Glutamatergic neuron (in vitro differentiated cells): ENCODE results near the gene BRWD1. TPM values are rescaled to one million over a fixed set of nuclear protein-coding genes. Genes with fewer than 3 reads are reported as not detected.

Experiments used
- DNase-seq: peaks from one replicate; pipeline ENCODE4 v3.0.0; 2022
- H3K27ac Mint-ChIP-seq: one replicate; pipeline ENCODE4 v1.8.0; 2020; ENCODE audit warnings: mild to moderate bottlenecking, mixed read lengths, inconsistent platforms; ENCODE audit not compliant: unreplicated experiment
- H3K27me3 Mint-ChIP-seq: one replicate; pipeline ENCODE4 v1.8.0; 2020; ENCODE audit warnings: mild to moderate bottlenecking, moderate library complexity, mixed read lengths, inconsistent platforms; ENCODE audit not compliant: unreplicated experiment
- H3K36me3 Mint-ChIP-seq: one replicate; pipeline ENCODE4 v1.8.0; 2020; ENCODE audit warnings: mild to moderate bottlenecking, mixed read lengths, inconsistent platforms; ENCODE audit not compliant: unreplicated experiment
- H3K4me1 Mint-ChIP-seq: one replicate; pipeline ENCODE4 v1.8.0; 2020; ENCODE audit warnings: mild to moderate bottlenecking, low read depth, mixed read lengths, inconsistent platforms; ENCODE audit not compliant: unreplicated experiment
- H3K4me3 Mint-ChIP-seq: one replicate; pipeline ENCODE4 v1.8.0; 2020; ENCODE audit warnings: mild to moderate bottlenecking, mixed read lengths, inconsistent platforms; ENCODE audit not compliant: unreplicated experiment
- H3K9me3 Mint-ChIP-seq: one replicate; pipeline ENCODE4 v1.8.0; 2020; ENCODE audit warnings: mild to moderate bottlenecking, moderate library complexity, mixed read lengths, inconsistent platforms; ENCODE audit not compliant: unreplicated experiment
- total RNA-seq: library from RNA; stranded (reverse); fragmentation: NEBNext Ultra II Directional; extraction: Animal tissue kit (Norgen Biotek cat#: 25700); gene quantifications from one replicate; pipeline ENCODE4 v1.2.1, GENCODE V29; 2021; ENCODE audit not compliant: unreplicated experiment
- TF ChIP-seq, protein P1 (sequence below): fragments of 200-600 bp; sonication (generic); IDR thresholded peaks from one replicate; pipeline ENCODE4 v1.5.0; 2021; ENCODE audit not compliant: partially characterized antibody, unreplicated experiment

BRWD1 gene
- total RNA-seq, 1 donor from 2014 or later = 64.6 TPM

DNA sequence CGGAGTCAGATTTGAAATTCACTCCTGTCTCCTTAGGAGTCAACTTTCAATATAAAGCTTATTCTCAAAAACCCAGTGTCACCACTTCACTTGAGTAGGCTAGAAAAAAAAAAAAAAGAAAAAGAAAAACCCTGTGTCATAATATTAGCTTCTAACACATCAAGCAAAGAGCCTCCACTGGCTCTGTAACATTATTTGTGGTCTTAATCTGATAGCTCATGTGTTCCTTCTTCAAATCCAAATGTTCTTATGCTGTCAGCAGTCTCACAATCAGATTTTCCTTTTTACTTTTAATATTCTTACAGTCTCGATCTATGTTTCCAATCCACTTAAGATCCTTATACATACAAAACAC lies 104.1 kb downstream of the BRWD1 start:
- Mint-ChIP-seq H3K9me3 (no peaks in the 10 kb centered on the region), H3K4me1 (no peaks in the 10 kb centered on the region), H3K36me3 (no peaks in the 10 kb centered on the region), H3K27me3 (peaks cover 2% of the 10 kb centered on the region), H3K4me3 (no peak overlapping the region), H3K27ac (no peak overlapping the region)
- TF ChIP-seq, protein P1, sequence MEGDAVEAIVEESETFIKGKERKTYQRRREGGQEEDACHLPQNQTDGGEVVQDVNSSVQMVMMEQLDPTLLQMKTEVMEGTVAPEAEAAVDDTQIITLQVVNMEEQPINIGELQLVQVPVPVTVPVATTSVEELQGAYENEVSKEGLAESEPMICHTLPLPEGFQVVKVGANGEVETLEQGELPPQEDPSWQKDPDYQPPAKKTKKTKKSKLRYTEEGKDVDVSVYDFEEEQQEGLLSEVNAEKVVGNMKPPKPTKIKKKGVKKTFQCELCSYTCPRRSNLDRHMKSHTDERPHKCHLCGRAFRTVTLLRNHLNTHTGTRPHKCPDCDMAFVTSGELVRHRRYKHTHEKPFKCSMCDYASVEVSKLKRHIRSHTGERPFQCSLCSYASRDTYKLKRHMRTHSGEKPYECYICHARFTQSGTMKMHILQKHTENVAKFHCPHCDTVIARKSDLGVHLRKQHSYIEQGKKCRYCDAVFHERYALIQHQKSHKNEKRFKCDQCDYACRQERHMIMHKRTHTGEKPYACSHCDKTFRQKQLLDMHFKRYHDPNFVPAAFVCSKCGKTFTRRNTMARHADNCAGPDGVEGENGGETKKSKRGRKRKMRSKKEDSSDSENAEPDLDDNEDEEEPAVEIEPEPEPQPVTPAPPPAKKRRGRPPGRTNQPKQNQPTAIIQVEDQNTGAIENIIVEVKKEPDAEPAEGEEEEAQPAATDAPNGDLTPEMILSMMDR = no peak
- DNase-seq = no peak

DNA sequence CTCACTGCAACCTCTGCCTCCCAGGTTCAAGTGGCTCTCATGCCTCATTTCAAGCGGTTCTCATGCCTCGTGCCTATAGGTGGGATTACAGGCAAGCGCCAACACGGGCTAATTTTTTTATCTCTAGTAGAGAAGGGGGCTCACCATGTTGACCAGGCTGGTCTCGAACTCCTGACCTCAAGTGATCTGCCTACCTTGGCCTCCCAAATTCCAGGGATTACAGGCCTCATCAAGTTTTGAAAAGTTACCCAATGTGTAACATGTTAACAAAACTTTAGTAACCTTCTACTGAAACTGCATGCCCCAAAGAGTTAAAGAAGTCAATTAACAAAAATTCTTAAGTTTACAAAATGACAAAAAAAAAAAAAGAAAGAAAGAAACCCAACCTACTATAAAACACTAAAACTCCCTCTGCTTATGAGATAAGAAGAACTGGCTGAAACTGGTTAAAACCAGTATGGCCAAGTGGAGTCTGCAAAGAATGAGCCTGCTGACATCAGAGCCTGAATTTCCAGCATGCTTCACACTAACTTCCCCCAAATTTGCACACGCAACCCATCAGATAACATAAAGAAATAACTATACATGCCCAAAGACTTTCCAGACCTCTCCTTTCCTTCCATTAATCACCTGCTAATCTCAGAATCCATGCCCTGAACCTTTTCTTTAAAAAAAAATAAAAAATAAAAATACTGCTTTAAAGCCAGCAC lies 104.7 kb downstream of the BRWD1 start:
- no peaks in the 10 kb centered on the region for H3K4me1 Mint-ChIP-seq
- peaks cover 2% of the 10 kb centered on the region for H3K27me3 Mint-ChIP-seq
- no peak overlapping the region for H3K27ac Mint-ChIP-seq
- TF ChIP-seq, protein P1 = no peak
- H3K4me3 Mint-ChIP-seq = no peak overlapping the region
- DNase-seq = no peak
- H3K36me3 Mint-ChIP-seq = no peaks in the 10 kb centered on the region
- H3K9me3 Mint-ChIP-seq = no peaks in the 10 kb centered on the region

DNA sequence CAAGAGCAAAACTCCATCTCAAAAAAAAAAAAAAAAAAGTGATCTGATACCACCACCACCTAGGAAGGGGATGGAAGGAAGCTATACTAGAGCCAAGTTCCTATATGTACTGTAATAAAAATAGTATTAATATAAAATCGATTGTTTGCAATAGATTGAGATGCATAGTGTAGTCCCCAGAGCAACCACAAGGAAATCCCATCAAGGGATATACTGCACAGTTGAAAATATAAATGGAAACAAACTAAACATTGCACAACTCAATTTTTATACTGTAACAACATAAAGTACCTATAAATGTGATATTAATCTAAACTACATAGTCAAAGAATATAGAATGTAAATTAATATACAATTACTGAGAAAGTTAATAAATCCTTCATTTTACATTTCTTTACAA lies 109.3 kb downstream of the BRWD1 start:
- Mint-ChIP-seq H3K4me1 (no peaks in the 10 kb centered on the region), H3K27me3 (peaks cover 5% of the 10 kb centered on the region), H3K36me3 (no peaks in the 10 kb centered on the region), H3K27ac (no peak overlapping the region), H3K9me3 (peaks cover 2% of the 10 kb centered on the region), H3K4me3 (no peak overlapping the region)
- TF ChIP-seq, protein P1 = peak; percentile 65
- no peak for DNase-seq

DNA sequence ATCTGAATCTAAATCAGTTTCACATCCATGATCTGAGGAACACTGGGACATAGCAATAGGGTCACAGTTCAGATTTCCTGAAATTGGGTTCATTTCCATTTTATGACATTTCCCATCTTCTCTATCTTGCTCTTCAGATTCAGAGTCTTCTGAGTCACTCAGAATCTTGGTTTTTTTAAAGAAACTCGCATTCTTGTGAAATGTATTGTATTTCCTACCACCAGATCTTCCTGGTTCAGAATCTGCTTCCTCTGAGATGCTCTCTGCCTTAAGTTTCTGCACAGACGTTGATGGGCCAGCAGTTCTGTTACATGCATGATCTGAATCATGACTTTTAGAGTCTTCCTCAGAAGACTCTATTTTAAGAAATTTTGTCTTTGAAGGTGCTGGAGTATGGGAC lies 114.6 kb downstream of the BRWD1 start:
- no peak overlapping the region for H3K27ac Mint-ChIP-seq
- H3K27me3 Mint-ChIP-seq = peaks cover 5% of the 10 kb centered on the region
- H3K9me3 Mint-ChIP-seq = peaks cover 3% of the 10 kb centered on the region
- DNase-seq = no peak
- no peaks in the 10 kb centered on the region for H3K4me1 Mint-ChIP-seq
- TF ChIP-seq, protein P1 = no peak
- H3K4me3 Mint-ChIP-seq = no peak overlapping the region
- H3K36me3 Mint-ChIP-seq = no peaks in the 10 kb centered on the region

DNA sequence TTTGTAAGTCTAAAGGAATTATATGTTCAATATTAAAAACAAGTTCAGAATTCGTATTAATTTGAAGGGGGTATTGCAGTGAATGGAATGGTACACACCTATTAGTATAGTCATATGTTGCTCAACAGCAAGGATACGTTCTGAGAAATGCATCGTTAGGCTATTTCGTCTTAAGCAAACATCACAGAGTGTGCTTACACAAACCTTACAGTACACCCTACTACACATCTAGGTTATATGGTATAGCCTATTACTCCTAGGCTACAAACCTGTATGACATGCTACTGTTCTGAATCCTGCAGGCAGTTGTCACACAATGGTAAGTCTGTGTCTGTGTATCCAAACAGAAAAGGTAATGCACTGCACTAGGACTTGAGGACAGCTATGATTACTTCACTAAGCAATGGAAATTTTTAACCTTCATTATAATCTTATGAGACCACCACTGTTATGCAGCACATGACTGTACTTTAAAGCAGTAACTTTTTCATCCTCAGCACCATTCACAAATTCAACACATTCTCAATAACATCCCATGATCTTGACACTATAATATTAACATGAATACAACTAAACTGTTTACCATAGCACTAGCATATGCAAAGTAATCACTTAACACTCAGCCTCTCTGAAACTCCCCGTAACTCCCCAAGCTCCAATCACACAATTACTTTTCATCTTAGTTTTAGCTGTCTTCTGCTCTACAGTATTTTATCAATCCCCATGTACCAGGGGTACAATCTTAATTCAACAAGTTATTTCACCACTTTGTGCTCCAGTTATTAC lies 115.8 kb downstream of the BRWD1 start:
- peaks cover 2% of the 10 kb centered on the region for H3K27me3 Mint-ChIP-seq
- H3K36me3 Mint-ChIP-seq = no peaks in the 10 kb centered on the region
- H3K9me3 Mint-ChIP-seq = peaks cover 3% of the 10 kb centered on the region
- H3K4me3 Mint-ChIP-seq = no peak overlapping the region
- no peak overlapping the region for H3K27ac Mint-ChIP-seq
- no peak for DNase-seq
- TF ChIP-seq, protein P1 = no peak
- H3K4me1 Mint-ChIP-seq = no peaks in the 10 kb centered on the region
